Esophagus muscularis mucosa (tissue), 4 donors: ENCODE measurements around the gene FAM193A. TPM values are rescaled to one million over a fixed set of nuclear protein-coding genes. Genes with fewer than 3 reads are reported as not detected.

ENCODE experiments used
- DNase-seq: peaks from one replicate; pipeline ENCODE4 v3.0.0-alpha.2; 2017; ENCODE audit errors: extremely low spot score
- H3K27ac ChIP-seq, 4 donors: fragments of 200-600 bp; sonication (generic); replicated peaks in 1 of 4; 1 replicate in 3 of 4; 2 replicates in 1 of 4; pipeline ENCODE4 v1.5.1; 2016 to 2019; ENCODE audit warnings: mild to moderate bottlenecking in 1 of 4
- H3K27me3 ChIP-seq, 4 donors: fragments of 200-600 bp; sonication (generic); one replicate each; pipeline versions ENCODE4 v1.5.1 to v1.6.0; 2016 to 2019
- H3K36me3 ChIP-seq, 4 donors: fragments of 200-600 bp; sonication (generic); one replicate each; pipeline ENCODE4 v1.5.1; 2016 to 2019
- H3K4me1 ChIP-seq, 4 donors: fragments of 200-600 bp; sonication (generic); one replicate each; pipeline ENCODE4 v1.5.1; 2016 to 2019
- H3K4me3 ChIP-seq, 4 donors: fragments of 200-600 bp; sonication (generic); 1 replicate in 2 of 4; 2 replicates in 2 of 4; pipeline ENCODE4 v1.5.1; 2016 to 2019; ENCODE audit warnings: mild to moderate bottlenecking in 4 of 4, moderate library complexity in 1 of 4
- H3K9me3 ChIP-seq, 4 donors: fragments of 200-600 bp; sonication (generic); 1 replicate in 3 of 4; 2 replicates in 1 of 4; pipeline ENCODE4 v1.5.1; 2016 to 2019
- EP300 ChIP-seq: sonication (generic); formaldehyde crosslinking; IDR thresholded peaks from one replicate; pipeline ENCODE4 v1.6.1; 2017; ENCODE audit warnings: antibody characterized with exemption
- POLR2A ChIP-seq: fragments of 450-650 bp; IDR thresholded peaks from one replicate; pipeline ENCODE4 v1.6.1; 2017; ENCODE audit warnings: antibody characterized with exemption, moderate library complexity, mild to moderate bottlenecking, low read depth
- POLR2AphosphoS5 ChIP-seq, 2 donors: sonication (generic); formaldehyde crosslinking; IDR thresholded peaks; one replicate each; pipeline ENCODE4 v1.6.1; 2017; ENCODE audit warnings: antibody characterized with exemption in 2 of 2
- whole genome bisulfite sequencing: methylation state at CpG from one replicate; pipeline ENCODE4 v1.1.5; 2018; 5-methylcytosine and 5-hydroxymethylcytosine counted together
- intact Hi-C: fragments of 100-400 bp; cut with DNase I; formaldehyde crosslinking; loops from one replicate; pipeline ENCODE4 v1.15.1; 2023
- total RNA-seq, 4 donors: library from RNA; depleted of rRNA; stranded (reverse); fragments of >200 nt; gene quantifications; one replicate each; pipeline versions ENCODE4 v1.1.0 to v1.2.1, GENCODE V29; 2016
- TF ChIP-seq, protein P1 (sequence below), 3 experiments: fragments of 200-600 bp in 2 of 3; fragments of 450-650 bp in 1 of 3; sonication (generic) in 2 of 3; IDR thresholded peaks; one replicate each; pipeline ENCODE4 v1.5.1; 2017 to 2019; ENCODE audit warnings: antibody characterized with exemption in 3 of 3, mild to moderate bottlenecking in 2 of 3, moderate library complexity in 1 of 3

Gene FAM193A
- total RNA-seq, 4 donors from 2014 or later = 20.0 to 30.6 (median 24.6) TPM

DNA sequence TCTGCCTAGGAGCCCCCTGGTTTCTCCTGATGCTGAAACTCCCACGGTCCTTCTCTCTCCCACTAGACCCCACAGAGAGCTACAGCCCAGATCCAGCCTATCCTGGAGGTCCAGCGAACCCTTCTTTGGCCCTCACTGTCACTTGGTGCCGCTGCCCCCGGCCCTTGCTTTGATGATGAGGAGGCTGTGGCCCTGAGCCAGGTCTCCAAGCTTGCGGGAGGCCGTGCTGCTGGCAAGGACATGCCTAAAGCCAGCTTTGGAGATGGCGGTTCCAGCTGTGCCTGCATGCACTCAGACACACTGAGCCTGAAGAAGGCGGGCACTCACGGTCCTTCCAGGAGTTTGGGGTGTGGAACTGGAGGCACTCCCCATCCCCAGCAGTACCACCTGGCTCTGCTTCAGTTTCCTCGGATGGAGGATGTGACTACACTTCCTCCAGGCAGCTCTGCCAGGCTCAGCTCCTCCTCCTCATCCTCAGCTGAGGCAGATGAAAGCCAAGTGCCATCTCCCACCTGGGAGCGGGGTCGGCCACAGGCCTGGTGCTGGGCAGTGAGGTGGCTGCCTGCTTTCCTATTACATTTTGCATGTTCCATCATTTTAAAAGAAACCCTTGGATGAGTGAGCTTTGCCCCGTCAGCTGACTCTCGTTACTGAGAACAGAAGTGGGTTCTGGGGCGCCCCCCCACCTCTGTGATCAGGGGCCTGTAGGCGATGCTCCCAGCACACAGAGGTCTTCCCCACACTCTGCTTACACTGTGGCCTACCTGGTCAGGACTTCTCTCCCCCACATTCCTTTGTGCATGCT, 210.6 kb downstream of the FAM193A start:
- DNase-seq = no peak
- Histone ChIP-seq H3K9me3 (no peaks in the 10 kb centered on the region), H3K27ac (peak overlapping the region; percentile 6 to 45 (median 26)), H3K4me3 (no peak overlapping the region), H3K36me3 (peaks cover 30 to 58% (median 57%) of the 10 kb centered on the region in 4 donors), H3K27me3 (no peaks in the 10 kb centered on the region), H3K4me1 (peaks cover 20 to 37% (median 33%) of the 10 kb centered on the region in 4 donors)
- TF ChIP-seq POLR2AphosphoS5 (IDR thresholded peaks at IDR 0.05) (no peak), POLR2A (no peak), EP300 (no peak)
- TF ChIP-seq, protein P1, sequence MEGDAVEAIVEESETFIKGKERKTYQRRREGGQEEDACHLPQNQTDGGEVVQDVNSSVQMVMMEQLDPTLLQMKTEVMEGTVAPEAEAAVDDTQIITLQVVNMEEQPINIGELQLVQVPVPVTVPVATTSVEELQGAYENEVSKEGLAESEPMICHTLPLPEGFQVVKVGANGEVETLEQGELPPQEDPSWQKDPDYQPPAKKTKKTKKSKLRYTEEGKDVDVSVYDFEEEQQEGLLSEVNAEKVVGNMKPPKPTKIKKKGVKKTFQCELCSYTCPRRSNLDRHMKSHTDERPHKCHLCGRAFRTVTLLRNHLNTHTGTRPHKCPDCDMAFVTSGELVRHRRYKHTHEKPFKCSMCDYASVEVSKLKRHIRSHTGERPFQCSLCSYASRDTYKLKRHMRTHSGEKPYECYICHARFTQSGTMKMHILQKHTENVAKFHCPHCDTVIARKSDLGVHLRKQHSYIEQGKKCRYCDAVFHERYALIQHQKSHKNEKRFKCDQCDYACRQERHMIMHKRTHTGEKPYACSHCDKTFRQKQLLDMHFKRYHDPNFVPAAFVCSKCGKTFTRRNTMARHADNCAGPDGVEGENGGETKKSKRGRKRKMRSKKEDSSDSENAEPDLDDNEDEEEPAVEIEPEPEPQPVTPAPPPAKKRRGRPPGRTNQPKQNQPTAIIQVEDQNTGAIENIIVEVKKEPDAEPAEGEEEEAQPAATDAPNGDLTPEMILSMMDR (IDR thresholded peaks at IDR 0.05) = no peak
- 85% methylated on average over 5 of the region's 16 CpGs for WGBS
- intact Hi-C loops = no loop called here

DNA sequence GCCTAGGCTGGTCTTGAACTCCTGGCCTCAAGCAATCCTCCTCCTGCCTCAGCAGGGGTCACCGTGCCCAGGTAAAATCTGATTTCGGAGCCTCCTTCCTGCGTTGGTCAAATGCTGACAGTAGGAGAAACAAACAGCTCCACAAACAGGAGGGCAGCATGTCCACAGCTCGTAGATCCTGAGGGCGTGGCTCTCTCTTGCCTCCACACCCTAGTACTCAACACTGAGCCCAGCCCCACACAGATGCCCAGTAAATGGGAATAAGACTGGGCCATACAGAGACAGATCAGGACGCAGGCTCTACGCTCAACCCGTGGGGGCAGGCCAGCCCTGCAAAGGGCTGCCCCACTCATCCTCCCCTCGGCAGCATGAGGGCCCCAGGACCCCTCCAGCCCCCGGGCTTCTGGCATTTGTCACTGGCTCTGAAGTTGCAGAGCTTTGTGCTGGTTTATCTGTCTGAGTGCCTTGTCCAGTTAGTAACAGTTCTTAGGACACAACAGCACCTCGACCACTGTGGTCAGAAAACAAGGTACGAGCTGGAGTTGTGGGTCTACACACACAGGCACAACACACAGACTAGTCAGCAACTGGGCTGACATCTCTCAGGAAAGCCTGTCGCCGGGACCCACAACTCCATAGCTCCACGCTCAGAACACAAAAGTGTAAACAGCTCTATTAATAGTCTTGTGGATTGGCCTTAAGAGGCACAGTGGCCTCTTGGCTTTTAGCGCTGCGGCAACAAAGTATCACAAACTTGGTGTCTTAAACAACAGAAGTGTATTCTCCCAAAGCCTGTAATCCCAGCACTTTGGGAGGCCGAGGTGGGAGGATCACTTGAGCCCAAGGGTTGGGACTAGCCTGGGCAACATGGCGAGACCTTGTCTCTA, 214.5 kb downstream of the FAM193A start:
- H3K4me3 ChIP-seq = no peak overlapping the region
- H3K27ac ChIP-seq = peak overlapping the region in 2 of 4 donors; percentile 2 to 39
- 69% methylated on average over 18 of the region's 19 CpGs for WGBS
- TF ChIP-seq POLR2A = no peak
- no peak for TF ChIP-seq POLR2AphosphoS5 (IDR thresholded peaks at IDR 0.05)
- TF ChIP-seq, protein P1 (IDR thresholded peaks at IDR 0.05) = no peak
- no peak for TF ChIP-seq EP300
- DNase-seq = no peak
- H3K9me3 ChIP-seq = no peaks in the 10 kb centered on the region
- peaks cover 32 to 54% (median 51%) of the 10 kb centered on the region in 4 donors for H3K4me1 ChIP-seq
- peaks cover 0 to 2% (median 0%) of the 10 kb centered on the region in 4 donors for H3K27me3 ChIP-seq
- intact Hi-C loops = no loop called here
- H3K36me3 ChIP-seq = peaks cover 12 to 32% (median 26%) of the 10 kb centered on the region in 4 donors

DNA sequence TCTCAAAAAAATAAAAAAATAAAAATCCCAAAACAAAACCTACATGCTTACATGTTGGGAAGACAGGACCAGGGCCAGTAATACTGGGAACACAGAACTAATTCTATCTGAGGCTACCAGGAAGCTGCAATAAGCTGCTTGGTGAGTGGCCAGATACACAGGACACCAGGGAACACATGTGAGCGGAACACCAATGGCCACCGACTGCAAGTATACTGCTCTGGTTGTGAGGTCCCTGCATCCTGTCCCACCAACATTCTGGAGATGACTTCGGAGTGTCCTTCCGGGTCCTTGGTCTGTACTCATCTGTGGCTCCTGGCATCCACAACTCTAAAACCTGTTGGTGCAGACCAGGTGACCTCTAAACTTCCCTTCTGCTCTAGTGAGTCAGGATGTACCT, 217.0 kb downstream of the FAM193A start:
- intact Hi-C loops = no loop called here
- Histone ChIP-seq H3K4me3 (no peak overlapping the region), H3K4me1 (peaks cover 25 to 47% (median 44%) of the 10 kb centered on the region in 4 donors), H3K36me3 (peaks cover 0 to 13% (median 7%) of the 10 kb centered on the region in 4 donors), H3K9me3 (no peaks in the 10 kb centered on the region), H3K27ac (no peak overlapping the region), H3K27me3 (peaks cover 0 to 3% (median 0%) of the 10 kb centered on the region in 4 donors)
- WGBS = 95% methylated on average over 4 of the region's 4 CpGs
- TF ChIP-seq POLR2AphosphoS5 (IDR thresholded peaks at IDR 0.05) (no peak), POLR2A (no peak), EP300 (no peak)
- TF ChIP-seq, protein P1 (IDR thresholded peaks at IDR 0.05) = no peak
- DNase-seq = no peak

DNA sequence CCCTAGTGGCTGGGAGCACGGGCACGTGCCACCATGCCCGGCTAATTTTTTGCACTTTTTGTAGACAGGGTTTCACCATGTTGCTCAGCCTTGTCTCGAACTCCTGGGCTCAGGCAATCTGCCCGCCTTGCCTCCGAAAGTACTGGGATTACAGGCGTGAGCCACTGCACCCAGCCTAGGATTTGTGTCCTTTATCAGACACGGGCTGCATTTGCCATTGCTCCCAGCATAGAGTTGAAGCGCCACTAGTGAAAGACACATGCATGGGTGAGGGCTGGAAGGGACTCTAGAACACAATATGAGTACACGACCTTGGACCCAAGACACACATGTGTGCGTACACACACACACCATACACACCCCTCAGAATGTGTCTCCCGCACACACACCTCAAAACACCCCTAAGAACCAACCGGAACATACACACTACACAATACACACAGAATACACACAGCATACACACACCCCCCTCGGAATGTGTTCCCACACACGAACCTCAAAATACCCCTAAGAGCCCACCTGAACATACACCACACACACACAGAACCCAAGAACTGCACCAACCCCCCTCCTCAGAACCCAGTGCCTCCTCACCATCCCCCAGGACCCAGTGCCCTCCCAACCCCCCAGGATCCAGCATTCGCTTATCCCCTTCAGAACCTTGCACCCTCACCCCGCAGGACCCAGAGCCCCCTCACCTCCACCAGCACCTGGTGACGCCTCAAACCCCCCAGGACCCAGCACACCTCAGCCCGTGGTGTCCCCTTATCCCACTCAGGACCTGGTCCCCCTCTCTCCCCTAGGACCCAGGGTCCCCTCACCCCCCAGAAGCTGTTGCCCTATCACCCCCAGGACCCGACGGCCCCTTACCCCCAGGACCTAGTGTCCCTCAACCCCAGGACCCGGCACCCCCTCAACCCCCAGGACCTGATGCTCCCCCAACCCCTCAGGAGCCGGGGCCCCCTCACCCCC, 218.7 kb downstream of the FAM193A start:
- Histone ChIP-seq H3K36me3 (peaks cover 0 to 13% (median 7%) of the 10 kb centered on the region in 4 donors), H3K4me3 (peak overlapping the region; percentile 88 to 97 (median 92)), H3K9me3 (no peaks in the 10 kb centered on the region), H3K27ac (peak overlapping the region; percentile 78 to 91 (median 86)), H3K4me1 (peaks cover 25 to 47% (median 44%) of the 10 kb centered on the region in 4 donors), H3K27me3 (peaks cover 0 to 3% (median 0%) of the 10 kb centered on the region in 4 donors)
- 67% methylated on average over 22 of the region's 23 CpGs for WGBS
- TF ChIP-seq, protein P1 (IDR thresholded peaks at IDR 0.05) = no peak
- TF ChIP-seq POLR2AphosphoS5 (IDR thresholded peaks at IDR 0.05) = no peak
- no peak for TF ChIP-seq EP300
- no peak for TF ChIP-seq POLR2A
- intact Hi-C loops = no loop called here
- DNase-seq = no peak
